ENCODE measurements around the gene GPR39.

Gene GPR39

GRCh38 chr2:132654968-132655367 lies 238.4 kb downstream of the GPR39 start:
- Histone ChIP-seq H3K9me3 (no peaks in the 10 kb centered on the region), H3K27ac (no peak overlapping the region), H3K4me3 (no peak overlapping the region), H3K27me3 (no peaks in the 10 kb centered on the region), H3K4me1 (no peaks in the 10 kb centered on the region), H3K36me3 (no peaks in the 10 kb centered on the region)
- intact Hi-C loops (cut with DNase I; ENCODE audit: low total_unique reads), result no loop called here
- TF ChIP-seq, protein P1, sequence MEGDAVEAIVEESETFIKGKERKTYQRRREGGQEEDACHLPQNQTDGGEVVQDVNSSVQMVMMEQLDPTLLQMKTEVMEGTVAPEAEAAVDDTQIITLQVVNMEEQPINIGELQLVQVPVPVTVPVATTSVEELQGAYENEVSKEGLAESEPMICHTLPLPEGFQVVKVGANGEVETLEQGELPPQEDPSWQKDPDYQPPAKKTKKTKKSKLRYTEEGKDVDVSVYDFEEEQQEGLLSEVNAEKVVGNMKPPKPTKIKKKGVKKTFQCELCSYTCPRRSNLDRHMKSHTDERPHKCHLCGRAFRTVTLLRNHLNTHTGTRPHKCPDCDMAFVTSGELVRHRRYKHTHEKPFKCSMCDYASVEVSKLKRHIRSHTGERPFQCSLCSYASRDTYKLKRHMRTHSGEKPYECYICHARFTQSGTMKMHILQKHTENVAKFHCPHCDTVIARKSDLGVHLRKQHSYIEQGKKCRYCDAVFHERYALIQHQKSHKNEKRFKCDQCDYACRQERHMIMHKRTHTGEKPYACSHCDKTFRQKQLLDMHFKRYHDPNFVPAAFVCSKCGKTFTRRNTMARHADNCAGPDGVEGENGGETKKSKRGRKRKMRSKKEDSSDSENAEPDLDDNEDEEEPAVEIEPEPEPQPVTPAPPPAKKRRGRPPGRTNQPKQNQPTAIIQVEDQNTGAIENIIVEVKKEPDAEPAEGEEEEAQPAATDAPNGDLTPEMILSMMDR (IDR thresholded peaks at IDR 0.05), result no peak
- DNase-seq, result no peak

- TF ChIP-seq, protein P1 (IDR thresholded peaks at IDR 0.05), result no peak
- Histone ChIP-seq H3K36me3 (no peaks in the 10 kb centered on the region), H3K27ac (no peak overlapping the region), H3K9me3 (no peaks in the 10 kb centered on the region), H3K4me1 (no peaks in the 10 kb centered on the region), H3K4me3 (no peak overlapping the region), H3K27me3 (peaks cover 0 to 4% of the 10 kb centered on the region in 2 donors)
- intact Hi-C loops (cut with DNase I; ENCODE audit: low total_unique reads), result no loop called here
- no peak for DNase-seq
Observed at GRCh38 chr2:132656266-132656975, 239.8 kb downstream of the GPR39 start.

DNA sequence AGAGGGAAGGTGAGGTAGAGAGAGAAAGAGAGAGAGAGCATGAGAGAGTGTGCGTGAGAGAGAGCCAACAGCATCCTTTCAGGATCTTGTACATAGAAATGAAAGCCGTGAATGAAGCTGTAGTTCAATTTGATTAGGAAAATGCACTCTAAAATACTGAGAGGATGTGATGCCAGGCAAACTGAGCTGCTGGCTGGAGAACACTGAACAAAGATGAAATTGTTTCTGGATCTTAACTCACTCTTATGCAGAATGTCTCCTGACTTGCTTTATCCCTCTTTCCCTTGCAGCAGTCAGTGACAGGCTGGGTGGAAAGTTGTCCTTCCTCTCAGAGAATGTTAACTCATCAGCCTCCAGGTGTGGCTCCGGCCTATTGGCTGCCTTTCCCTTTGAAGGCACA lies 242.7 kb downstream of the GPR39 start:
- Histone ChIP-seq H3K27me3 (peaks cover 0 to 4% of the 10 kb centered on the region in 2 donors), H3K27ac (no peak overlapping the region), H3K4me3 (no peak overlapping the region), H3K9me3 (no peaks in the 10 kb centered on the region), H3K4me1 (no peaks in the 10 kb centered on the region), H3K36me3 (no peaks in the 10 kb centered on the region)
- TF ChIP-seq, protein P1 (IDR thresholded peaks at IDR 0.05), result no peak
- no peak for DNase-seq
- intact Hi-C loops (cut with DNase I; ENCODE audit: low total_unique reads), result no loop called here

DNA sequence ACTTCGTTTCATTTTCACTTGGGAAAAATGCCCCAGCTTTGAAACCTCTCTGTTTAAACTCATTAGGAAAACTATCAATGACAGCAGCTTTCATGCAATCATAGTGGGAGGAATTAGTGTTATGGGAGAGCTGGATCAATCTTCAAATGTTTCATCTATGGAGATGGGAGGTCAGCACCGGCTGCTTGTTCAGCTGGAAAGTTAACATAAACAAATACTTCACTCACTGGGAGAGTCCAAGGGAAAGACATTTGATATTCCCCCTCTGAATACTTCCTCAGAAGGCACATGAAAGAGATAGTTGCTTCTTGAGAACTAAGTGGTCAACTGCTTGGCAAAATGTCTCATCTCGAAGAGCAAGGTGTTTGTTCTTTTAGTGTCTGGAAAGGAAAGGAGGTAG lies 246.1 kb downstream of the GPR39 start:
- Histone ChIP-seq H3K4me1 (no peaks in the 10 kb centered on the region), H3K27ac (no peak overlapping the region), H3K9me3 (no peaks in the 10 kb centered on the region), H3K4me3 (no peak overlapping the region), H3K27me3 (peaks cover 0 to 7% of the 10 kb centered on the region in 2 donors), H3K36me3 (no peaks in the 10 kb centered on the region)
- TF ChIP-seq, protein P1 (IDR thresholded peaks at IDR 0.05), result no peak
- DNase-seq, result no peak
- intact Hi-C loops (cut with DNase I; ENCODE audit: low total_unique reads), result no loop called here

DNA sequence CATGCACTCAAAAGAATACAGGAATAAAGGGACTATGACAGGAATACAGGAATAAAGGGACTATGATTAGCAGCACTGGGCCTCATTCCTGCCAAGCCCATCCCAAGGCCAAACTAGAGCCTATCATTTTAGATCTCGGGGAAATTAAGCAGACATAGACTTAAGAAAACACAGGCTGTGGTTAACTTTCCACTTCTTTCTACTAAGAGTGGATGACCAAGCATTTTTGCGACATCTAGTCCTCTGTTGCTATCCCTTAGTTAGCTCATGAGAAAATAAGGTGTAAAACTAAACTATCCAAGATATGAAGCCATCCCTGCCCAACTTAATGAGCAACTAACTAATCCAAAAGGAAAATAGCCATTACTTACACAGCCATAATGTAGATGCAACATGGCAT lies 247.5 kb downstream of the GPR39 start:
- peaks cover 0 to 8% (median 6%) of the 10 kb centered on the region in 4 donors for H3K4me1 ChIP-seq
- H3K27me3 ChIP-seq, result peaks cover 0 to 21% of the 10 kb centered on the region in 2 donors
- H3K27ac ChIP-seq, result no peak overlapping the region
- H3K9me3 ChIP-seq, result no peaks in the 10 kb centered on the region
- intact Hi-C loops (cut with DNase I; ENCODE audit: low total_unique reads), result no loop called here
- no peak for DNase-seq
- H3K36me3 ChIP-seq, result no peaks in the 10 kb centered on the region
- H3K4me3 ChIP-seq, result no peak overlapping the region
- TF ChIP-seq, protein P1 (IDR thresholded peaks at IDR 0.05), result no peak

Measured in tibial artery (tissue), 4 donors.